K562 (cell line): Measurements from ENCODE around the gene REG4. TPM values are rescaled to one million over a fixed set of nuclear protein-coding genes. Genes with fewer than 3 reads are reported as not detected.

Experiments
- ATAC-seq: fragments of 200-7000 bp; cut with Tn5 transposase; 3 replicates; pipeline ENCODE4 v1.9.1; 2020; ENCODE audit warnings: moderate library complexity
- BruUV-seq: library from RNA; stranded (reverse); fragments of 400-500 nt; replicated peaks from 2 replicates; lab custom pipeline; 2021; lab: Mats Ljungman, UMichigan
- CTCF ChIA-PET: fragments of 300-600 bp; formaldehyde crosslinking; extraction: SDS; loops from one replicate; lab custom pipeline; 2021; ENCODE audit warnings: low intra/inter-chr PET ratio; lab: Yijun Ruan, JAX
- POLR2A ChIA-PET: fragments of 300-600, 350-650 bp; sonication (Branson Sonifier 250); formaldehyde crosslinking; extraction: SDS; loops from one replicate; lab custom pipeline; 2021; ENCODE audit warnings: antibody characterized with exemption, inconsistent platforms; lab: Yijun Ruan, JAX
- DNase-seq, 4 experiments: peaks; one replicate each; pipeline versions ENCODE4 v3.0.0 to v3.0.0-alpha.2; 2011 to 2018; ENCODE audit warnings: low spot score in 3 of 4, mixed read lengths in 3 of 4; ENCODE audit errors: extremely low read depth in 1 of 4
- FAIRE-seq: peaks from 2 replicates; lab custom pipeline; 2011; peaks lifted over from hg19 to GRCh38; lab: Jason Lieb, UNC
- H2AFZ ChIP-seq: 2 replicates; pipeline ENCODE4 v1.6.0; 2011; ENCODE audit warnings: low read depth, low read length, control low read depth, inconsistent platforms
- H3K27ac ChIP-seq: fragments of 200-600 bp; 3 replicates; pipeline ENCODE4 v1.8.0; 2011; ENCODE audit warnings: low read depth, mild to moderate bottlenecking, control low read depth, inconsistent platforms, low read length, moderate library complexity, mixed read lengths; ENCODE audit errors: extremely low read depth
- H3K27me3 ChIP-seq, 2 experiments: fragments of 300-600 bp in 1 of 2; 2 replicates in 1 of 2; 3 replicates in 1 of 2; pipeline versions ENCODE4 v1.6.0 to v1.8.0; 2011; ENCODE audit warnings: inconsistent platforms in 2 of 2, low read length in 2 of 2, mild to moderate bottlenecking in 1 of 2, mixed read lengths in 1 of 2, moderate library complexity in 1 of 2; ENCODE audit not compliant: control insufficient read depth in 2 of 2, insufficient read depth in 2 of 2
- H3K36me3 ChIP-seq: fragments of 300-600 bp; 3 replicates; pipeline ENCODE4 v1.8.0; 2011; ENCODE audit warnings: mild to moderate bottlenecking, low read length, inconsistent platforms; ENCODE audit not compliant: control insufficient read depth, insufficient read depth
- H3K4me1 ChIP-seq, 2 experiments: fragments of 200-600 bp in 1 of 2; replicated peaks in 1 of 2; 2 replicates in 1 of 2; 3 replicates in 1 of 2; pipeline versions ENCODE4 v1.5.1 to v1.8.0; 2011; ENCODE audit warnings: inconsistent platforms in 2 of 2, low read length in 2 of 2, mild to moderate bottlenecking in 1 of 2, mixed read lengths in 1 of 2, moderate library complexity in 1 of 2; ENCODE audit not compliant: control insufficient read depth in 2 of 2, insufficient read depth in 2 of 2
- H3K4me2 ChIP-seq: 2 replicates; pipeline ENCODE4 v1.6.1; 2011; ENCODE audit warnings: low read length, control low read depth, inconsistent platforms, mixed read lengths; ENCODE audit not compliant: insufficient read depth
- H3K4me3 ChIP-seq: fragments of 200-600 bp; sonication (generic), shearing (Covaris generic); 2 replicates; pipeline ENCODE4 v1.5.1; 2016; ENCODE audit warnings: control low read depth, inconsistent platforms
- H3K79me2 ChIP-seq: fragments of 200-600 bp; 3 replicates; pipeline ENCODE4 v1.8.0; 2011; ENCODE audit warnings: low read length, inconsistent platforms; ENCODE audit not compliant: control insufficient read depth, insufficient read depth
- H3K9ac ChIP-seq, 2 experiments: 2 replicates each; pipeline versions ENCODE4 v1.6.0 to v1.6.1; 2011; ENCODE audit warnings: low read depth in 2 of 2, low read length in 2 of 2, control low read depth in 1 of 2, inconsistent platforms in 1 of 2, mild to moderate bottlenecking in 1 of 2, mixed read lengths in 1 of 2; ENCODE audit not compliant: insufficient read depth in 1 of 2
- H3K9me1 ChIP-seq: one replicate; pipeline ENCODE4 v1.6.0; 2011; ENCODE audit warnings: inconsistent platforms, mild to moderate bottlenecking, low read length, moderate library complexity; ENCODE audit not compliant: control insufficient read depth, insufficient read depth
- H3K9me3 ChIP-seq: replicated peaks from 2 replicates; pipeline ENCODE4 v1.5.1; 2011; ENCODE audit warnings: low read depth, low read length, inconsistent platforms; ENCODE audit not compliant: control insufficient read depth, insufficient read depth
- H4K20me1 ChIP-seq: replicated peaks from 2 replicates; pipeline ENCODE4 v1.6.1; 2011; ENCODE audit warnings: low read length, inconsistent platforms, mixed read lengths; ENCODE audit not compliant: control insufficient read depth, insufficient read depth
- CTCFL ChIP-seq: IDR thresholded peaks from 2 replicates; pipeline ENCODE4 v1.6.1; 2011; ENCODE audit warnings: borderline replicate concordance, low read depth, mild to moderate bottlenecking, moderate library complexity, low read length; ENCODE audit not compliant: insufficient read depth, poor library complexity, severe bottlenecking
- ELK3 ChIP-seq: fragments of 450-650 bp; formaldehyde crosslinking; IDR thresholded peaks from 2 replicates; pipeline ENCODE4 v1.4.0; 2020; ENCODE audit warnings: mild to moderate bottlenecking
- HES1 ChIP-seq: fragments of 450-650 bp; IDR thresholded peaks from 2 replicates; pipeline ENCODE4 v1.6.1; 2016; ENCODE audit warnings: low read depth, mild to moderate bottlenecking, moderate library complexity
- KLF16 ChIP-seq: IDR thresholded peaks from 2 replicates; pipeline ENCODE4 v1.6.1; 2016; ENCODE audit warnings: antibody characterized with exemption
- POLR3A ChIP-seq: IDR thresholded peaks from 2 replicates; pipeline ENCODE4 v1.6.1; 2011; ENCODE audit warnings: borderline replicate concordance, mild to moderate bottlenecking, moderate library complexity; ENCODE audit not compliant: insufficient read length, insufficient read depth; ENCODE audit errors: extremely low read depth
- RNF2 ChIP-seq: sonication (generic); IDR thresholded peaks from 2 replicates; pipeline ENCODE4 v1.6.1; 2016
- ZBTB8A ChIP-seq: fragments of 450-650 bp; IDR thresholded peaks from 2 replicates; pipeline ENCODE4 v1.6.1; 2018; ENCODE audit warnings: mild to moderate bottlenecking, moderate library complexity; ENCODE audit not compliant: partially characterized antibody
- ZNF280B ChIP-seq: fragments of 250-450 bp; sonication (Bioruptor Pico); IDR thresholded peaks from 2 replicates; pipeline ENCODE4 v1.5.1; 2021; ENCODE audit warnings: mild to moderate bottlenecking
- ZNF445 ChIP-seq: fragments of 250-450 bp; sonication (Bioruptor Pico); IDR thresholded peaks from 2 replicates; pipeline ENCODE4 v1.4.0; 2020; ENCODE audit warnings: low read depth, mild to moderate bottlenecking, moderate library complexity
- WGBS: fragments of 100-300 bp; shearing (Covaris generic); methylation state at CpG from one replicate; pipeline ENCODE4 v1.1.6; 2016; ENCODE audit warnings: low coverage, mixed read lengths; ENCODE audit not compliant: insufficient coverage; ENCODE audit errors: missing lambda C conversion rate; 5-methylcytosine and 5-hydroxymethylcytosine counted together
- in situ Hi-C: fragments of 300-500 bp; cut with MboI; formaldehyde crosslinking; loops from 4 replicates; pipeline ENCODE4 v1.15.0; 2018; ENCODE audit warnings: inconsistent platforms, mixed read lengths
- intact Hi-C: fragments of 100-400 bp; cut with micrococcal nuclease; formaldehyde crosslinking; loops from 2 replicates; pipeline ENCODE4 v1.14.2; 2022
- polyA plus RNA-seq, 8 experiments: library from polyadenylated mRNA; depleted of rRNA in 4 of 8; stranded (reverse) in 5 of 8; unstranded in 3 of 8; fragments of >200 nt; fragmentation: Nextera tagmentation in 2 of 8; fragmentation: Illumina TruSeq in 1 of 8; extraction: Ambion mirVana in 2 of 8; extraction: Trizol in 1 of 8; gene quantifications; 2 replicates each; pipeline versions ENCODE4 v1.2.1 to v1.2.3, GENCODE V29; 2011 to 2014; ENCODE audit warnings: inconsistent platforms in 1 of 8, missing spikeins in 1 of 8
- total RNA-seq, 7 experiments: library from RNA; depleted of rRNA in 6 of 7; stranded (reverse); fragments of >200 nt in 6 of 7; fragmentation: Illumina TruSeq in 2 of 7; extraction: Trizol in 2 of 7; gene quantifications; 2 replicates each; pipeline versions ENCODE4 v1.2.1 to v1.2.3, GENCODE V29; 2011 to 2021; ENCODE audit warnings: low replicate concordance in 1 of 7

Gene REG4
- total and polyA plus RNA-seq, 9 of the 15 experiments (the other 6 are each of a cell fraction or from before 2014, with no cell fraction given), result not detected

- Histone ChIP-seq H4K20me1 (no peaks in the 10 kb centered on the region), H3K9me1 (no peaks in the 10 kb centered on the region), H3K27me3 (peaks cover 9 to 34% of the 10 kb centered on the region in 2 experiments; a peak in 4 of 5 replicates), H2AFZ (no peak overlapping the region), H3K9ac (no peak overlapping the region), H3K4me1 (0 out of 5 replicates have a peak, but pooled peaks cover 0 to 3% of the 10 kb centered on the region in 2 experiments), H3K27ac (no peak overlapping the region), H3K4me2 (no peak overlapping the region), H3K9me3 (no peaks in the 10 kb centered on the region), H3K79me2 (no peaks in the 10 kb centered on the region), H3K4me3 (no peak overlapping the region), H3K36me3 (no peaks in the 10 kb centered on the region)
- DNase-seq, result no peak
- intact Hi-C loops, result loop anchor here (1.0 kb wide), 1 partner anchor 26 kb away; no protein-coding TSS in a partner anchor
- no TSS peak for BruUV-seq
- ChIA-PET POLR2A (interaction anchor here (0.6 kb wide), 1 partner anchor 37 kb away, joined by 3 read pairs; no protein-coding TSS in a partner anchor), CTCF (no interaction called here)
- TF ChIP-seq KLF16 (no peak), POLR3A (no peak), RNF2 (no peak), HES1 (no peak), ZBTB8A (no peak), ZNF445 (CRISPR knock-in tag) (no peak), ELK3 (CRISPR knock-in tag) (no peak), CTCFL (no peak), ZNF280B (CRISPR knock-in tag) (no peak)
- in situ Hi-C loops, result no loop called here
- no peak for FAIRE-seq
- no peak for ATAC-seq
- 28% methylated on average over 12 of the region's 13 CpGs for WGBS
Observed at GRCh38 chr1:119778886-119779560, 32.2 kb downstream of the REG4 start.
